ENCODE results near the gene RBM4. TPM values are rescaled to one million over a fixed set of nuclear protein-coding genes. Genes with fewer than 3 reads are reported as not detected.

RBM4 gene
- total and polyA plus RNA-seq, 2 of the 13 experiments (the other 11 are each of a cell fraction or from before 2014, with no cell fraction given): 126 to 136 TPM

- TF ChIP-seq ARID5B (CRISPR knock-in tag; IDR thresholded peaks at IDR 0.05): no peak
- TF ChIP-seq, protein P1, sequence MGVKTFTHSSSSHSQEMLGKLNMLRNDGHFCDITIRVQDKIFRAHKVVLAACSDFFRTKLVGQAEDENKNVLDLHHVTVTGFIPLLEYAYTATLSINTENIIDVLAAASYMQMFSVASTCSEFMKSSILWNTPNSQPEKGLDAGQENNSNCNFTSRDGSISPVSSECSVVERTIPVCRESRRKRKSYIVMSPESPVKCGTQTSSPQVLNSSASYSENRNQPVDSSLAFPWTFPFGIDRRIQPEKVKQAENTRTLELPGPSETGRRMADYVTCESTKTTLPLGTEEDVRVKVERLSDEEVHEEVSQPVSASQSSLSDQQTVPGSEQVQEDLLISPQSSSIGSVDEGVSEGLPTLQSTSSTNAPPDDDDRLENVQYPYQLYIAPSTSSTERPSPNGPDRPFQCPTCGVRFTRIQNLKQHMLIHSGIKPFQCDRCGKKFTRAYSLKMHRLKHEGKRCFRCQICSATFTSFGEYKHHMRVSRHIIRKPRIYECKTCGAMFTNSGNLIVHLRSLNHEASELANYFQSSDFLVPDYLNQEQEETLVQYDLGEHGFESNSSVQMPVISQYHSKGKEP (CRISPR knock-in tag; IDR thresholded peaks at IDR 0.05): no peak
- TF ChIP-seq E2F5 (CRISPR knock-in tag; conservative IDR thresholded peaks at IDR 0.05): no peak
These were observed 9.1 kb upstream of the RBM4 start (continued) for GRCh38 chr11:66629356-66629755.

GRCh38 chr11:66631883-66632282 is 6.6 kb upstream of the RBM4 start:
- Histone ChIP-seq H4K20me1 (ENCODE audit: insufficient read depth, low read length) (peaks cover 8% of the 10 kb centered on the region; the same call in 1 of the 2 replicates), H2AFZ (ENCODE audit: low read length) (no peak overlapping the region), H3K27ac (ENCODE audit: extremely low read length, insufficient read depth, low read length) (no peak overlapping the region), H3K4me3 (replicated peaks in 1 of 3; ENCODE audit: insufficient read depth in 1 of 3, low read depth in 2 of 3, low read length in 3 of 3) (no peak overlapping the region), H3K79me2 (ENCODE audit: insufficient read depth, low read length) (peaks cover 80% of the 10 kb centered on the region), H3K27me3 (ENCODE audit: control insufficient read depth in 1 of 2, insufficient read depth in 2 of 2, low read length in 2 of 2) (no peaks in the 10 kb centered on the region), H3K9me3 (ENCODE audit: low read length) (no peaks in the 10 kb centered on the region), H3K9ac (ENCODE audit: insufficient read depth, low read depth, low read length) (no peak overlapping the region), H3K4me2 (ENCODE audit: low read depth, low read length) (no peak overlapping the region), H3K36me3 (replicated peaks in 1 of 2; ENCODE audit: control insufficient read depth in 1 of 2, insufficient read depth in 2 of 2, low read length in 2 of 2) (peaks cover 13 to 31% of the 10 kb centered on the region in 2 experiments), H3K4me1 (ENCODE audit: insufficient read depth, low read length) (peaks cover 8% of the 10 kb centered on the region)
- intact Hi-C loops (cut with micrococcal nuclease; ENCODE audit: unreplicated experiment) (no loop called here), in situ Hi-C loops (cut with HindIII; ENCODE audit: extremely low pct_ligation_motif_present, low pct_unique_long_range_greater_than_20kb) (no loop called here)
- TF ChIP-seq ARNTL (CRISPR knock-in tag; IDR thresholded peaks at IDR 0.05): no peak
- no peak for TF ChIP-seq THYN1 (CRISPR knock-in tag; IDR thresholded peaks at IDR 0.05; ENCODE audit: borderline replicate concordance, low read depth)
- TF ChIP-seq ZBTB10 (CRISPR knock-in tag; IDR thresholded peaks at IDR 0.05; ENCODE audit: borderline replicate concordance): no peak
- no peak for TF ChIP-seq ESRRA (CRISPR knock-in tag; IDR thresholded peaks at IDR 0.05; ENCODE audit: low read depth)
- CTCF ChIA-PET (ENCODE audit: low intra/inter-chr PET ratio, low total read pairs): no interaction called here
- ATAC-seq (no peak), FAIRE-seq (no peak), DNase-seq (ENCODE audit: low spot score) (no peak)
- POLR2A ChIA-PET: no interaction called here
- no TSS peak for BruUV-seq (replicated peaks)
- 98% methylated on average over 6 of the region's 6 CpGs for WGBS (ENCODE audit: low lambda C conversion rate)

Data from HepG2 (cell line).